G401.6 (cell line): ENCODE results near the gene WDFY2.

ENCODE experiments used
- FAIRE-seq: peaks from 2 replicates; lab custom pipeline; 2012; peaks lifted over from hg19 to GRCh38; lab: Jason Lieb, UNC

Gene WDFY2

GRCh38 chr13:51771418-51772104 lies 187.3 kb downstream of the WDFY2 start:
- FAIRE-seq = no peak

- FAIRE-seq = no peak
Measured at GRCh38 chr13:51772105-51772455, 187.8 kb downstream of the WDFY2 start.

- FAIRE-seq = no peak
Measured at GRCh38 chr13:51772781-51773180, 188.5 kb downstream of the WDFY2 start.

- FAIRE-seq = no peak
Measured at GRCh38 chr13:51773515-51773914, 189.3 kb downstream of the WDFY2 start.

- FAIRE-seq = no peak
Measured at GRCh38 chr13:51776179-51776578, 191.9 kb downstream of the WDFY2 start.

- FAIRE-seq = no peak
Measured at GRCh38 chr13:51777921-51778320, 193.7 kb downstream of the WDFY2 start.

- no peak for FAIRE-seq
Measured at GRCh38 chr13:51778392-51778791, 194.1 kb downstream of the WDFY2 start.

- no peak for FAIRE-seq
Measured at GRCh38 chr13:51780099-51780498, 195.8 kb downstream of the WDFY2 start.

GRCh38 chr13:51781246-51782022 lies 197.2 kb downstream of the WDFY2 start:
- no peak for FAIRE-seq

- FAIRE-seq = no peak
Measured at GRCh38 chr13:51782026-51782710, 197.9 kb downstream of the WDFY2 start.

- no peak for FAIRE-seq
Measured at GRCh38 chr13:51783428-51784094, 199.3 kb downstream of the WDFY2 start.

GRCh38 chr13:51784097-51784496 lies 199.8 kb downstream of the WDFY2 start:
- FAIRE-seq = no peak

- FAIRE-seq = no peak
Measured at GRCh38 chr13:51785712-51786424, 201.6 kb downstream of the WDFY2 start.

- no peak for FAIRE-seq
Measured at GRCh38 chr13:51786425-51787265, 202.4 kb downstream of the WDFY2 start.

GRCh38 chr13:51793570-51794271 lies 209.5 kb downstream of the WDFY2 start:
- no peak for FAIRE-seq

- no peak for FAIRE-seq
Measured at GRCh38 chr13:51794964-51795363, 210.7 kb downstream of the WDFY2 start.

- FAIRE-seq = no peak
Measured at GRCh38 chr13:51795419-51795818, 211.2 kb downstream of the WDFY2 start.

GRCh38 chr13:51796546-51796945 lies 212.3 kb downstream of the WDFY2 start:
- no peak for FAIRE-seq

- peak; percentile 64 for FAIRE-seq
Measured at GRCh38 chr13:51797664-51798488, 213.6 kb downstream of the WDFY2 start.

- no peak for FAIRE-seq
Measured at GRCh38 chr13:51799261-51799660, 215.0 kb downstream of the WDFY2 start.
